ENCODE measurements around the gene WDR6.

WDR6 gene

DNA sequence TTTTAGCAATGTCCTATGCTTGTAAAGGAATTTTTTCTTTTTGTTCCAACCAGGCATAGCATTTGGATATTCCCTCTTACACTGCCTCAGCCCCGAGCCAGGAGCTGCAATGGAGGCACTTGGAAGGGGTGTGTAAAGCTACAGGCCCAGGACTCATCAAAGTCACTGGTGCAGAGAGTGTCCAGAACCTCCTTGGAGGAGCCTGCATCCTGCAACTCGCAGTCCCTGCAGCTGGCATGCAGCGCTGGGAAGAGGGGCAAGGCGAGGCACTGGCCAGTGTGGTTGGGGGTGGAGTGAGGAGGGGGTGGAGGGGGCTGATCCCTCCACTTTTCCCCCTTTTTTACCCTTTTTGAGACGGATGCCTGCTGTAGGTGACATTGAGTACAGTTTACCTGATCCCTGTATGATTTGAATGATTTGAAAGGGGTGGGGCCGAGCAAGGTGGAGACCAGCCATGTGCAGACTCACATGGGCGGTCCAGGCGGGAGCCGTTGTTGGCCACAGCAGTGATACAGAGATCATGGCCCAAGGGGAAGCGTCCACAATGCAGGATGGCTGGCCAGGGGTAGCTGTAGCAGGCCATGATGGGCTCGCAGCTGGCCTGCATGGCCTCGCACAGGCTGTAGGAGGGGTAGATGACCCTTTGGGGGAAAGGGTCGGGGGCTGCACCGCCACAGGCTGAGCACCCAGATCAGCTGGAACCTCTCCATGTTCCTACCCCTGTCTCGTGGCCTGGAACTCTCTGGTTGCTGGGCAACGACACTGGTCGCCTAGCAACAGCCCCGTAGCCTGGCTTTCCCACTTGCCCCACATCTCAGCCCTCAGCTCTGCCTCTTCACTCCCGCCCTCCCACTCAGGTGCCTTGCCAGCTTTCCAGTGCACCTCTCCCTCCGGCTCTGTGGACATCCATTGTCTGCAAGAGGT is 9.2 kb upstream of the WDR6 start:
- H3K9ac ChIP-seq (ENCODE audit: low read length): no peak overlapping the region
- H3K36me3 ChIP-seq (replicated peaks; ENCODE audit: low read depth, low read length): peaks cover 10% of the 10 kb centered on the region

DNA sequence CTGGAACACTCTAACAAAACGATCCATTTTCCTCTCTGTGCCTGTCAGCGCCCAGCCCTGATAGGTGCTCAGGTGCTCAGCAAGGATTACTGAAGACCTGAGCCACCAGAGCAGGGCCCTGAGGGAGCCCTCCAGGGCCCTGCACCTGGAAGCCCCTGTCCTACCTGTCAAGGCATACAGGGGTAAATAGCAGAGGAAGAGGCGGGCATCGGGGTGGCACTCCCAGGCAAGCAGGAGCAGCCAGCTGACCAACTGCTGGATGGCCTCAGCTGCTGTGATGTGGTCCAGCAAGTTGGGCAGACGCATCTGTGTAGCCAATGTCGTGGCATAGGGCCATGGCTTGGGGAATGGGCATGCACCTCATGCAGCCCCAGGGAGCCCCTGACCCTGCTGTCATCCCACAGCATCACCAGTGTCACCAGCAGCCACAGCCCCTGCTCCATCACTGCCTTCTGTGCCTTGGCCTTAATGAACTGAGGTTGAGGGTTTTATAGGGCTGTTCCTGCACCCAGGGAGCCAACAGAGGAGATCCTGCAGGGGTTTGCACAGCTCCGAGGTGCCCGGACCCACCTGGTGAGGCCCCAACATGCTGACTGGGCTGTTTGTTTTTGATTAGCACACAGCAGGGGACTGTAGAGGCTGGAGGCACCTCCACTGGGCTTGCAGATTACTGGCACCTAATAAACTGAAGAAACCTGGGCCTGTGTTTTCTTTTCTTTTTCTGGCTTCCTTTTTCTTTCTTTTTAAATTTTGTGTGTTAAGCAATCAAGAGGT is 7.9 kb upstream of the WDR6 start:
- Histone ChIP-seq H3K4me2 (ENCODE audit: low read length) (no peak overlapping the region), H3K27me3 (ENCODE audit: low read depth, low read length) (no peaks in the 10 kb centered on the region), H4K20me1 (ENCODE audit: insufficient read depth, low read length) (0 out of 2 replicates have a peak, but pooled peaks cover 4% of the 10 kb centered on the region), H3K79me2 (ENCODE audit: low read length) (no peaks in the 10 kb centered on the region), H3K9me3 (ENCODE audit: insufficient read depth, low read length) (no peaks in the 10 kb centered on the region), H3K9ac (ENCODE audit: low read length) (no peak overlapping the region), H2AFZ (ENCODE audit: low read depth, low read length) (no peak overlapping the region), H3K27ac (ENCODE audit: low read length) (no peak overlapping the region), H3K36me3 (replicated peaks; ENCODE audit: low read depth, low read length) (peaks cover 6% of the 10 kb centered on the region), H3K4me1 (ENCODE audit: low read length) (no peaks in the 10 kb centered on the region), H3K4me3 (ENCODE audit: low read length) (no peak overlapping the region)
- no peak for TF ChIP-seq EZH2phosphoT487 (IDR thresholded peaks at IDR 0.05; ENCODE audit: low read depth)
- TF ChIP-seq, protein P1, sequence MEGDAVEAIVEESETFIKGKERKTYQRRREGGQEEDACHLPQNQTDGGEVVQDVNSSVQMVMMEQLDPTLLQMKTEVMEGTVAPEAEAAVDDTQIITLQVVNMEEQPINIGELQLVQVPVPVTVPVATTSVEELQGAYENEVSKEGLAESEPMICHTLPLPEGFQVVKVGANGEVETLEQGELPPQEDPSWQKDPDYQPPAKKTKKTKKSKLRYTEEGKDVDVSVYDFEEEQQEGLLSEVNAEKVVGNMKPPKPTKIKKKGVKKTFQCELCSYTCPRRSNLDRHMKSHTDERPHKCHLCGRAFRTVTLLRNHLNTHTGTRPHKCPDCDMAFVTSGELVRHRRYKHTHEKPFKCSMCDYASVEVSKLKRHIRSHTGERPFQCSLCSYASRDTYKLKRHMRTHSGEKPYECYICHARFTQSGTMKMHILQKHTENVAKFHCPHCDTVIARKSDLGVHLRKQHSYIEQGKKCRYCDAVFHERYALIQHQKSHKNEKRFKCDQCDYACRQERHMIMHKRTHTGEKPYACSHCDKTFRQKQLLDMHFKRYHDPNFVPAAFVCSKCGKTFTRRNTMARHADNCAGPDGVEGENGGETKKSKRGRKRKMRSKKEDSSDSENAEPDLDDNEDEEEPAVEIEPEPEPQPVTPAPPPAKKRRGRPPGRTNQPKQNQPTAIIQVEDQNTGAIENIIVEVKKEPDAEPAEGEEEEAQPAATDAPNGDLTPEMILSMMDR (IDR thresholded peaks at IDR 0.05; ENCODE audit: low read depth, low read length): no peak

More for the DNA sequence above, 9.2 kb upstream of the WDR6 start:
- no peaks in the 10 kb centered on the region for H3K79me2 ChIP-seq (ENCODE audit: low read length)
- H3K4me2 ChIP-seq (ENCODE audit: low read length): no peak overlapping the region
- no peak for TF ChIP-seq EZH2phosphoT487 (IDR thresholded peaks at IDR 0.05; ENCODE audit: low read depth)
- TF ChIP-seq, protein P1 (IDR thresholded peaks at IDR 0.05; ENCODE audit: low read depth, low read length): no peak
- H3K9me3 ChIP-seq (ENCODE audit: insufficient read depth, low read length): no peaks in the 10 kb centered on the region
- H3K27me3 ChIP-seq (ENCODE audit: low read depth, low read length): no peaks in the 10 kb centered on the region
- H3K4me3 ChIP-seq (ENCODE audit: low read length): no peak overlapping the region
- no peaks in the 10 kb centered on the region for H3K4me1 ChIP-seq (ENCODE audit: low read length)
- H4K20me1 ChIP-seq (ENCODE audit: insufficient read depth, low read length): 0 out of 2 replicates have a peak, but pooled peaks cover 4% of the 10 kb centered on the region
- H3K27ac ChIP-seq (ENCODE audit: low read length): no peak overlapping the region
- H2AFZ ChIP-seq (ENCODE audit: low read depth, low read length): no peak overlapping the region

DNA sequence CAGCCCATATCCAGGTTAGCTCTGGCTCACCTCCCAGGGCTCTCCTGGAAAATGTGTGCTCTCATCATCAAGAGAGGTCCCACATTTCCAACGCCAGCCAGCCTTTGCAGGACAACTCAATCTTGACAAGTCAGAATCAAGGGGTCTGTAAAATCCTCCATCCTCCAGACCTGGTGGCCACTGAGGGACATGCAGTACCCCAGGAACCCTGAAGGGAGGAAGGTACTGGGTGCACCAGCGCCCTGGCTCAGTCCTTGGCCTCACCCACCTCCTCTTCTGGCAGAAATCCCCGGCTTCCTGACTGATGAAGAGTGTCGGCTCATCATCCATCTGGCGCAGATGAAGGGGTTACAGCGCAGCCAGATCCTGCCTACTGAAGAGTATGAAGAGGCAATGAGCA is 6.0 kb upstream of the WDR6 start:
- TF ChIP-seq, protein P1 (IDR thresholded peaks at IDR 0.05; ENCODE audit: low read depth, low read length): no peak
- TF ChIP-seq EZH2phosphoT487 (IDR thresholded peaks at IDR 0.05; ENCODE audit: low read depth): no peak
- Histone ChIP-seq H3K4me2 (ENCODE audit: low read length) (no peak overlapping the region), H3K9ac (ENCODE audit: low read length) (no peak overlapping the region), H4K20me1 (ENCODE audit: insufficient read depth, low read length) (0 out of 2 replicates have a peak, but pooled peaks cover 4% of the 10 kb centered on the region), H3K4me3 (ENCODE audit: low read length) (no peak overlapping the region), H3K27ac (ENCODE audit: low read length) (no peak overlapping the region), H3K27me3 (ENCODE audit: low read depth, low read length) (no peaks in the 10 kb centered on the region), H3K9me3 (ENCODE audit: insufficient read depth, low read length) (no peaks in the 10 kb centered on the region), H3K36me3 (replicated peaks; ENCODE audit: low read depth, low read length) (no peaks in the 10 kb centered on the region), H3K79me2 (ENCODE audit: low read length) (no peaks in the 10 kb centered on the region), H2AFZ (ENCODE audit: low read depth, low read length) (no peak overlapping the region), H3K4me1 (ENCODE audit: low read length) (peaks cover 2% of the 10 kb centered on the region)
